DND-41 (cell line): ENCODE data around the gene EFHD1.

ENCODE experiments used
- ATAC-seq: fragments of 200-7000 bp; cut with Tn5 transposase; 3 replicates; pipeline ENCODE4 v1.9.1; 2021; ENCODE audit warnings: low read depth; ENCODE audit not compliant: insufficient read depth
- DNase-seq: peaks from one replicate; pipeline ENCODE4 v3.0.0-alpha.2; 2020
- H2AFZ ChIP-seq: 2 replicates; pipeline ENCODE4 v1.6.0; 2012; ENCODE audit warnings: low read depth, low read length
- H3K27ac ChIP-seq: 2 replicates; pipeline ENCODE4 v1.5.1; 2012; ENCODE audit warnings: low read length, inconsistent platforms
- H3K27me3 ChIP-seq: fragments of 200-600 bp; sonication (generic); 2 replicates; pipeline ENCODE4 v1.6.0; 2012; ENCODE audit warnings: low read length, mild to moderate bottlenecking, inconsistent platforms; ENCODE audit not compliant: insufficient read depth, poor library complexity
- H3K36me3 ChIP-seq: 2 replicates; pipeline ENCODE4 v1.5.1; 2012; ENCODE audit warnings: low read length, inconsistent platforms; ENCODE audit not compliant: insufficient read depth
- H3K4me1 ChIP-seq: 2 replicates; pipeline ENCODE4 v1.5.1; 2012; ENCODE audit warnings: mild to moderate bottlenecking, low read length; ENCODE audit not compliant: insufficient read depth
- H3K4me2 ChIP-seq: 2 replicates; pipeline ENCODE4 v1.6.0; 2012; ENCODE audit warnings: mild to moderate bottlenecking, moderate library complexity, low read length, inconsistent platforms; ENCODE audit not compliant: insufficient read depth
- H3K4me3 ChIP-seq, 2 experiments: fragments of 200-600 bp in 1 of 2; shearing (Covaris generic) in 1 of 2; 2 replicates each; pipeline ENCODE4 v1.5.1; 2012 to 2016; ENCODE audit warnings: inconsistent platforms in 2 of 2, low read length in 2 of 2, mild to moderate bottlenecking in 2 of 2, low read depth in 1 of 2, moderate library complexity in 1 of 2
- H3K79me2 ChIP-seq: 2 replicates; pipeline ENCODE4 v1.6.0; 2012; ENCODE audit warnings: low read length, inconsistent platforms; ENCODE audit not compliant: insufficient read depth
- H3K9ac ChIP-seq: 2 replicates; pipeline ENCODE4 v1.6.0; 2012; ENCODE audit warnings: low read depth, mild to moderate bottlenecking, inconsistent platforms, low read length, moderate library complexity
- H3K9me3 ChIP-seq: 2 replicates; pipeline ENCODE4 v1.5.1; 2012; ENCODE audit warnings: low read length, moderate library complexity, mild to moderate bottlenecking, inconsistent platforms; ENCODE audit not compliant: insufficient read depth, severe bottlenecking
- H4K20me1 ChIP-seq: 2 replicates; pipeline ENCODE4 v1.6.0; 2012; ENCODE audit warnings: low read length; ENCODE audit not compliant: insufficient read depth
- EZH2 ChIP-seq: IDR thresholded peaks from 3 replicates; pipeline ENCODE4 v1.6.1; 2012; ENCODE audit warnings: borderline replicate concordance, low read depth, mild to moderate bottlenecking, moderate library complexity, low read length, inconsistent platforms; ENCODE audit not compliant: severe bottlenecking
- TF ChIP-seq, protein P1 (sequence below): IDR thresholded peaks from 2 replicates; pipeline ENCODE4 v1.5.1; 2012; ENCODE audit warnings: borderline replicate concordance, low read length, moderate library complexity, mild to moderate bottlenecking; ENCODE audit not compliant: poor library complexity, severe bottlenecking; ENCODE audit errors: extremely low read depth

EFHD1 gene

DNA sequence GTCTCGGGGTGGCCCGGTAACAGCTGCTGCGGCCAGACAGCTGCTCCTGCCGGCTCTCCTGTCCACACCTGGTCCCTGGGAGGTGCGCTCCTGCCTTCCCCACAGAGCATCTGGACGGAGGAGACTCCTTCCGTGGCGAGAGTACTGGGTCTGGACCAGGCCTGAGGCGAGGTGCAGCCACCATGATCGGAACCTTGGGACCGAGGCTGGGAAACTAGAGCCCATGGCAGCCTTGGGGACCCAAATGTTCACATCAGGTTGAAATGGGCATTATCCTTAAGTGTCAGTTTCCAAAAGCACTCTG lies 64.4 kb downstream of the EFHD1 start:
- TF ChIP-seq EZH2: no peak
- TF ChIP-seq, protein P1, sequence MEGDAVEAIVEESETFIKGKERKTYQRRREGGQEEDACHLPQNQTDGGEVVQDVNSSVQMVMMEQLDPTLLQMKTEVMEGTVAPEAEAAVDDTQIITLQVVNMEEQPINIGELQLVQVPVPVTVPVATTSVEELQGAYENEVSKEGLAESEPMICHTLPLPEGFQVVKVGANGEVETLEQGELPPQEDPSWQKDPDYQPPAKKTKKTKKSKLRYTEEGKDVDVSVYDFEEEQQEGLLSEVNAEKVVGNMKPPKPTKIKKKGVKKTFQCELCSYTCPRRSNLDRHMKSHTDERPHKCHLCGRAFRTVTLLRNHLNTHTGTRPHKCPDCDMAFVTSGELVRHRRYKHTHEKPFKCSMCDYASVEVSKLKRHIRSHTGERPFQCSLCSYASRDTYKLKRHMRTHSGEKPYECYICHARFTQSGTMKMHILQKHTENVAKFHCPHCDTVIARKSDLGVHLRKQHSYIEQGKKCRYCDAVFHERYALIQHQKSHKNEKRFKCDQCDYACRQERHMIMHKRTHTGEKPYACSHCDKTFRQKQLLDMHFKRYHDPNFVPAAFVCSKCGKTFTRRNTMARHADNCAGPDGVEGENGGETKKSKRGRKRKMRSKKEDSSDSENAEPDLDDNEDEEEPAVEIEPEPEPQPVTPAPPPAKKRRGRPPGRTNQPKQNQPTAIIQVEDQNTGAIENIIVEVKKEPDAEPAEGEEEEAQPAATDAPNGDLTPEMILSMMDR: no peak
- peak overlapping the region; percentile 93 for H2AFZ ChIP-seq
- H3K9ac ChIP-seq: peak overlapping the region; percentile 98
- H3K79me2 ChIP-seq: peaks cover 56% of the 10 kb centered on the region
- no peak for DNase-seq
- H3K4me3 ChIP-seq: peak overlapping the region; percentile 99 to 100
- H3K27ac ChIP-seq: peak overlapping the region; percentile 86
- H3K4me1 ChIP-seq: peaks cover 43% of the 10 kb centered on the region
- no peaks in the 10 kb centered on the region for H3K9me3 ChIP-seq
- peaks cover 19% of the 10 kb centered on the region for H3K36me3 ChIP-seq
- H4K20me1 ChIP-seq: peaks cover 13% of the 10 kb centered on the region; the same call in 1 of the 2 replicates
- no peak for ATAC-seq
- H3K4me2 ChIP-seq: peak overlapping the region; percentile 86
- no peaks in the 10 kb centered on the region for H3K27me3 ChIP-seq

DNA sequence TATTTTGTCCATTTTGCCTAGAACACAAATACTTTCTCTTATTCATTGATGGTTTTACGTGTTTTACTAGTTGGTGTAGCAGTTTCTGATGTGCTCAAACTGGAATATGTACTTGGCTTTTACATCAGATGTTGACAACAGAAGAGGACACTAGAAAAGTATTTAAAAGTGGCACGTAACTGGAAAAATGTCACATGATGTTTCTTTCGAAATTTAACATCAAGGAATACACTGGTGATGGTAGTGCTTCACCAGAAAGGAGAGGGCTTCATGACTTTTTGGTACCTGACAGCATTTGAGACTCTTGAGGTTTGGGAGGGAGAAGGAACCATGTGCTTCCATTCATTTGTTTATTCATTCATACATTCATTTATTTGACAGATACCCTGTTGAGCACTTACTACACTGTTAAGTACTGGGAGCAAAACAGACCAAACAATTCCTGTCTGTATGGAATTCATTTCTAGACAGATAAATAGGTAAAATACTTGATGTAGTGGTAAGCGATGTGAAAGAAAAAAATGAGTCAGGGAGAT lies 65.2 kb downstream of the EFHD1 start:
- no peak for DNase-seq
- peak overlapping the region; percentile 86 for H3K4me2 ChIP-seq
- H2AFZ ChIP-seq: no peak overlapping the region
- H3K4me3 ChIP-seq: peak overlapping the region; percentile 99 to 100; a peak in 3 of 4 replicates
- no peaks in the 10 kb centered on the region for H3K27me3 ChIP-seq
- no peaks in the 10 kb centered on the region for H3K9me3 ChIP-seq
- no peak for ATAC-seq
- H4K20me1 ChIP-seq: peaks cover 16% of the 10 kb centered on the region; the same call in 1 of the 2 replicates
- H3K4me1 ChIP-seq: peaks cover 43% of the 10 kb centered on the region
- TF ChIP-seq, protein P1: no peak
- TF ChIP-seq EZH2: no peak
- H3K36me3 ChIP-seq: peaks cover 25% of the 10 kb centered on the region
- peaks cover 65% of the 10 kb centered on the region for H3K79me2 ChIP-seq
- H3K27ac ChIP-seq: peak overlapping the region; percentile 86
- H3K9ac ChIP-seq: peak overlapping the region; percentile 98

DNA sequence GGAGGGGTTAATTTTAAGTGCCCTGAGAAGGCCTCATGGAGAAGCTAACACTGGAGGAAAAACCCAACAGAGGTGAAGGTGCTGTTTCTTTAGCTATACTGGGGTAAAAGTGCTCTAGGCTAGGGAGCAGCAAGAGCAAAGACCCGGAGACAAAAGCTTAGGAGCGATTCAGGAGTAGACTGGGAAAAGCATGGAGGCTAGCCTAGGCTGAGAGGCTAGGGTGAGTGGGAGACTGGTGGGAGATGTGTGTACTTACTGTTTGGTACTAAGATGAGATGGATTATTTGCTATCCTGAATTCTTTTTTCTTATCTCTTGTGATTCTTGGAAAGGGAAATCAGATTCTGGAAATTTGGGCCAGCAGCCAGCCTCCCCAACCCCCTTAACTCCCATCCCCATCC lies 65.7 kb downstream of the EFHD1 start:
- H3K4me3 ChIP-seq: peak overlapping the region in 1 of 2 experiments; percentile 100; a peak in 2 of 4 replicates
- no peaks in the 10 kb centered on the region for H3K27me3 ChIP-seq
- peaks cover 43% of the 10 kb centered on the region for H3K4me1 ChIP-seq
- peak overlapping the region; percentile 98 for H3K9ac ChIP-seq
- H3K9me3 ChIP-seq: no peaks in the 10 kb centered on the region
- H4K20me1 ChIP-seq: peaks cover 21% of the 10 kb centered on the region
- peaks cover 30% of the 10 kb centered on the region for H3K36me3 ChIP-seq
- H2AFZ ChIP-seq: no peak overlapping the region
- DNase-seq: no peak
- TF ChIP-seq EZH2: no peak
- TF ChIP-seq, protein P1: no peak
- H3K79me2 ChIP-seq: peaks cover 70% of the 10 kb centered on the region
- H3K4me2 ChIP-seq: peak overlapping the region; percentile 86
- peak overlapping the region; percentile 86; the same call in 1 of the 2 replicates for H3K27ac ChIP-seq
- ATAC-seq: no peak
